Memory B cell (primary cell): ENCODE results near the gene DNASE1L3.

Experiments used
- ATAC-seq: fragments of 150-1000 bp; cut with Tn5 transposase; 2 replicates; pipeline ENCODE4 v1.10.0; 2021; ENCODE audit warnings: low read depth, mild to moderate bottlenecking, moderate library complexity
- DNase-seq, 2 donors: peaks; one replicate each; pipeline ENCODE4 v3.0.0; 2022; ENCODE audit warnings: low spot score in 2 of 2
- H3K27ac Mint-ChIP-seq: one replicate; pipeline ENCODE4 v1.8.0; 2022; ENCODE audit warnings: mild to moderate bottlenecking, moderate library complexity, mixed read lengths
- H3K27me3 Mint-ChIP-seq: one replicate; pipeline ENCODE4 v1.8.0; 2022; ENCODE audit warnings: mixed read lengths
- H3K36me3 Mint-ChIP-seq: one replicate; pipeline ENCODE4 v1.8.0; 2022; ENCODE audit warnings: mild to moderate bottlenecking, mixed read lengths
- H3K4me1 Mint-ChIP-seq: one replicate; pipeline ENCODE4 v1.8.0; 2022; ENCODE audit warnings: mixed read lengths
- H3K4me3 Mint-ChIP-seq: one replicate; pipeline ENCODE4 v1.8.0; 2022; ENCODE audit warnings: mild to moderate bottlenecking, moderate library complexity, mixed read lengths
- H3K9me3 Mint-ChIP-seq: one replicate; pipeline ENCODE4 v1.8.0; 2022; ENCODE audit warnings: mixed read lengths

Gene DNASE1L3

DNA sequence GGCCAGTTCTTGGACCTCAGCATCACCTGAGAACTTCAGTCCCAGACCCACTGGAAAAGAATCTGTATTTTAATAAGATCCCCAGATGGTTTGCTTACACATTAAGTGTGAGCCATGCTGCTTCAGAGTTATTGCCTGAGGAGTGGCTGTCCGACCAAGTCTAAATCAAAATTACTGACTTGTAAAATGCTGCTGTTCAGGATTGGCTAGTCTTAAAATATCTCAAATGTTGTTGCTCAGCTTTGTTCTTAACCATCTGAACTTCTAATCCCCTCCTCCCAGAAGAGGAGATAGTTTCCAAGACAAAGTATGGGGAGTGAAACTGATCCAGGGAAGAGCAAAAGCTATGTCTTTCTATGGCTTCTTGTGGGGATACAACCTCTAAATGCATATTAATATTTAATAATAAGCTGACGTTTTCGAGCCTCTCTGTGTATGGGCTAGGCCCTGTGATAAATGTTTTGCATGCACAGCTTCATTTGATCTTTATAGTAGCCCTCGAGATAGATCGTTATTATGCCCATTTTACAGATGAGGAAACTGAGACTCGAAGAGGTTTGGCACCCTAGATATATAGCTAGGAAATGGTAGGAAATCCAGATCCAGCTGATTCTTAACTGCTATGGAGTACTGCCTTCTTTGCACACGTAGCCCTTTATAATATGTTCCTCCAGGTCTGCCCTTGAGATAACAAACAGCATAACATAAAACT, 52.2 kb downstream of the DNASE1L3 start:
- H3K36me3 Mint-ChIP-seq, result peaks cover 34% of the 10 kb centered on the region
- no peaks in the 10 kb centered on the region for H3K27me3 Mint-ChIP-seq
- no peaks in the 10 kb centered on the region for H3K9me3 Mint-ChIP-seq
- H3K4me1 Mint-ChIP-seq, result no peaks in the 10 kb centered on the region
- no peak for DNase-seq
- no peak overlapping the region for H3K4me3 Mint-ChIP-seq
- H3K27ac Mint-ChIP-seq, result no peak overlapping the region
- no peak for ATAC-seq

DNA sequence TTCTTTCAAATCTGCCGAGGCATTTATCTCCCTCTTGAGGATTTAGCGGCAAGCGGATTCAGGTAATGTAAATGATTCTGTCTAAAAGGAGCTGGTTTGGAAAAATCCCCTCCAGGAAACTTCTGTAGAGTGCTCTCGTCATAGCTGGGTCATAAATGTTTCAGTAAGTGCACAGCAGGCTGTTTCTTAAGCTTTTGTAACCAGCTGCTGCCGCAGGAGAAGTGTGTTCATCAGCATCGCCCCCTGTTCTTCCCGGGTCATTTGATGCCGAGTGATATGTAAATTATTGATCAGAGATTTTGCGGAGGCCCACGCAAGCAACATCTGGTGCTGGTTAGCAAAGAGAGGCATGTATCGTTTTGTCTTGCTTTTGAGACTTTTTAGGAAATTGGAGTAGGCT, 53.1 kb downstream of the DNASE1L3 start:
- no peak overlapping the region for H3K4me3 Mint-ChIP-seq
- peaks cover 33% of the 10 kb centered on the region for H3K36me3 Mint-ChIP-seq
- no peaks in the 10 kb centered on the region for H3K27me3 Mint-ChIP-seq
- no peaks in the 10 kb centered on the region for H3K4me1 Mint-ChIP-seq
- ATAC-seq (no peak), DNase-seq (no peak)
- H3K27ac Mint-ChIP-seq, result no peak overlapping the region
- H3K9me3 Mint-ChIP-seq, result no peaks in the 10 kb centered on the region

- ATAC-seq, result no peak
- no peaks in the 10 kb centered on the region for H3K9me3 Mint-ChIP-seq
- H3K4me3 Mint-ChIP-seq, result no peak overlapping the region
- DNase-seq, result no peak
- no peaks in the 10 kb centered on the region for H3K4me1 Mint-ChIP-seq
- H3K27me3 Mint-ChIP-seq, result no peaks in the 10 kb centered on the region
- H3K27ac Mint-ChIP-seq, result no peak overlapping the region
- peaks cover 30% of the 10 kb centered on the region for H3K36me3 Mint-ChIP-seq
These were observed 54.9 kb downstream of the DNASE1L3 start for GRCh38 chr3:58155838-58156237.

DNA sequence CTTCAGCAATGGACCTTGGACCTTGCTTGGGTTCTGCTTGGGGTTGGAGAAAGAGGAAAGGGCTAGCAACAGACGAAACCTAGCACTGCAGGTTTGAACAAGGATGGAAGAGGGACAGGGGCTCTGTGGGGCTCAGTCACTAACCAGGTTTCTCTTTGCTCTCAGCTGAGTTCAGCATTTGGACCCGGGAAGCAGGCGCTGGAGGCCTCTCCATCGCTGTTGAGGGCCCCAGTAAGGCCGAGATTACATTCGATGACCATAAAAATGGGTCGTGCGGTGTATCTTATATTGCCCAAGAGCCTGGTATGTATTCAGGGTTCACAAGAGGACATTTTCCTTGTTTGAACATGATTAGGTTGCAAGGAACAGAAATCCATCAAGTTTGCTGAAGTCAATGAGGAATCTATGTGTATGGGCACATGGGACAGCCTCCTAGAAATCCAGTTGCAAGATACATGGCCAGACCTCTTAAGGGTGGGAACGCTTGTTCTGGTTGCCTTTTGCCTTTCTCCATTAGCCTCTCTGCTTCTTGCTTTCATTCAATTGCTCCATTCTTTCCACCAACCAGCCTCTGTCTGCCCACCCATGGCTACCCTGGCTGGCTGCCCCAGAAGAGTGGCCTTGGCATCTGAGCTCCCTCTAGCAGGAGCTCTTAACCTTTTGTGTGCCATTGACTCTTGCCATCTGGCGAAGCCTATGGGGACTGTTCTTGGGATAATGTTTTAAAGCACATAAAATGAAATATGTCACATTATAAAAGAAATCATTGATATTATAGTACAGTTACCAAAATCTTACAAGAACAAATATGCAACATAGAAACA, 55.9 kb downstream of the DNASE1L3 start:
- no peaks in the 10 kb centered on the region for H3K27me3 Mint-ChIP-seq
- H3K9me3 Mint-ChIP-seq, result no peaks in the 10 kb centered on the region
- peaks cover 25% of the 10 kb centered on the region for H3K36me3 Mint-ChIP-seq
- no peak for DNase-seq
- H3K4me3 Mint-ChIP-seq, result no peak overlapping the region
- no peaks in the 10 kb centered on the region for H3K4me1 Mint-ChIP-seq
- ATAC-seq, result no peak
- no peak overlapping the region for H3K27ac Mint-ChIP-seq

DNA sequence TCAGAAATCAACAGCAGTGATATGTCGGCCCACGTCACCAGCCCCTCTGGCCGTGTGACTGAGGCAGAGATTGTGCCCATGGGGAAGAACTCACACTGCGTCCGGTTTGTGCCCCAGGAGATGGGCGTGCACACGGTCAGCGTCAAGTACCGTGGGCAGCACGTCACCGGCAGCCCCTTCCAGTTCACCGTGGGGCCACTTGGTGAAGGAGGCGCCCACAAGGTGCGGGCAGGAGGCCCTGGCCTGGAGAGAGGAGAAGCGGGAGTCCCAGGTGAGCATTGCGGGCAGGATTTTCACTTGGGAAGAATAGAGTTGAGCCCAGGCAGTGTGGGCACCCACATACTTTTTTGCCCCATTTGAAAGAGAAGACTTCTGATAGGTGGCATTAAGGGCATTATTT, 57.4 kb downstream of the DNASE1L3 start:
- no peak overlapping the region for H3K27ac Mint-ChIP-seq
- peaks cover 35% of the 10 kb centered on the region for H3K36me3 Mint-ChIP-seq
- no peak for ATAC-seq
- H3K27me3 Mint-ChIP-seq, result no peaks in the 10 kb centered on the region
- H3K4me1 Mint-ChIP-seq, result no peaks in the 10 kb centered on the region
- no peak for DNase-seq
- no peaks in the 10 kb centered on the region for H3K9me3 Mint-ChIP-seq
- no peak overlapping the region for H3K4me3 Mint-ChIP-seq

DNA sequence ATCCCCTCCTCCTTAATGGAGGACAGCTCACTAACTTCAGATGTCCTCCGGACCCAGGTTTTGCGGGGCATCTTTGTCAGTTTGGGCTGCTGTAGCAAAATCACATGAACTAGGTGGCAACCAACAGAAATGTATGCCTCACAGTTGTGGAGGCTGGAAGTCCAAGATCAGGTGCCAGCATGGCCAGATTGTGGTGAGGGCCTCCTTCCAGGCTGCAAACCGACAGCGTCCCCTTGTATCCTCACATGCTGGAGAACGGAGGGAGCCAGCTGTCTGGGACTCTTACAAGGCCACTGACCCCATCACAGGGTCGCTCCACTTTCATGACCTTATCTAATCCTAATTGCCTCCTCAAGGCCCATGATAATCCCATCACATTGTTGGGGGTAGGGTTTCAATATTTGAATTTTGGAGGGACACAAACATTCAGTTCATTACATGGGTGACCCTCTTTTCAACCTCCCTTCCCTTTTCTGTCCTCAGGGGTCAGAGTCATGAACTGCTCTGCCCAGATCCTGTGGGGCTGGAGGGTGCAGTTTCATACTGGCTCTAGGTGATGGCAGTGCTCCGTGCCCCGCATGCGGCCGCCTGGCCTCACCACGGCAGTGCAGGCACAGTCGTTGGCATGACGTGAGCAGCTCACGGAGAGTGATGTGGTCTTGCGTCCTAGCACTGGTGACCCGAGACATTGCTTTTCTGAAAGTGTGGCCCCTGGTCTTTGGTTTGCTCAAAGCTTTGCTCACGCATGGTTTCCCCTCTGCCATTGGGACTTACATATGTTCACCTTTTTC, 58.4 kb downstream of the DNASE1L3 start:
- Mint-ChIP-seq H3K9me3 (no peaks in the 10 kb centered on the region), H3K4me1 (no peaks in the 10 kb centered on the region), H3K4me3 (no peak overlapping the region), H3K36me3 (peaks cover 38% of the 10 kb centered on the region), H3K27ac (no peak overlapping the region), H3K27me3 (no peaks in the 10 kb centered on the region)
- ATAC-seq, result no peak
- no peak for DNase-seq

- no peaks in the 10 kb centered on the region for H3K27me3 Mint-ChIP-seq
- no peak overlapping the region for H3K27ac Mint-ChIP-seq
- ATAC-seq (no peak), DNase-seq (no peak)
- H3K4me3 Mint-ChIP-seq, result no peak overlapping the region
- H3K9me3 Mint-ChIP-seq, result no peaks in the 10 kb centered on the region
- no peaks in the 10 kb centered on the region for H3K4me1 Mint-ChIP-seq
- H3K36me3 Mint-ChIP-seq, result peaks cover 40% of the 10 kb centered on the region
These were observed 59.1 kb downstream of the DNASE1L3 start for GRCh38 chr3:58151637-58152036.

GRCh38 chr3:58150810-58151199, 60.0 kb downstream of the DNASE1L3 start:
- Mint-ChIP-seq H3K9me3 (no peaks in the 10 kb centered on the region), H3K36me3 (peaks cover 45% of the 10 kb centered on the region), H3K4me1 (no peaks in the 10 kb centered on the region), H3K27ac (no peak overlapping the region), H3K4me3 (no peak overlapping the region), H3K27me3 (no peaks in the 10 kb centered on the region)
- DNase-seq (no peak), ATAC-seq (no peak)

DNA sequence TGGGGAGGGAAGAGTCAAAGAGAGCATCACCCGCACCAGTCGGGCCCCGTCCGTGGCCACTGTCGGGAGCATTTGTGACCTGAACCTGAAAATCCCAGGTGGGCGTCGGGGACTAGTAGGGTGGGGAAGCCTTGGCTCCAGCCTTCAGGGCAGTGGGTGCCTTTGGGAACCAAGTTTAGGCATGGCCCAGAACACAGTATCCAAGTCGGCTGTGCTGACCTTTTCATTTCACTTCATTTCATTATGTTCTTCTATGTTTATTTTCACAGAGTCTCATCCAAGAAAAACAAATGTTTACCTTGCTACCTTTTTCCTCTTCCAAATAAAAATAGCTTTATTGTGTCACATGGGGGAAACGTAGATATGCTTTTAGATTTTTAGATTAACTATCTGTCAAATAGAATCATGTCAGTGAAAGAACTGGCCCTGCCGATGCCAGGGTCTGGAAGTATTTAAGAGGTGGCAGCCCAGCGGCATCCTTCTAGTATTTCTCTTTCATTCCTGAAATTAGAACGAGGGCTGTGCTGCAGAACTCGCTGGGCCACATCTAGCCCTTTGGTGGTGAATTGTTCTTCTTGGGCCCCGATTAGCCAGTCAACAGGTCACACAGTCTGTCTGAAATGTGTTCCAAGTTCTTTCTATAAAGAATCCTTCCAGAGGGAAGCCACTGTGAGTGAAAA, 60.5 kb downstream of the DNASE1L3 start:
- Mint-ChIP-seq H3K4me3 (no peak overlapping the region), H3K4me1 (no peaks in the 10 kb centered on the region), H3K36me3 (peaks cover 45% of the 10 kb centered on the region), H3K27me3 (no peaks in the 10 kb centered on the region), H3K27ac (no peak overlapping the region), H3K9me3 (no peaks in the 10 kb centered on the region)
- DNase-seq (no peak), ATAC-seq (no peak)

DNA sequence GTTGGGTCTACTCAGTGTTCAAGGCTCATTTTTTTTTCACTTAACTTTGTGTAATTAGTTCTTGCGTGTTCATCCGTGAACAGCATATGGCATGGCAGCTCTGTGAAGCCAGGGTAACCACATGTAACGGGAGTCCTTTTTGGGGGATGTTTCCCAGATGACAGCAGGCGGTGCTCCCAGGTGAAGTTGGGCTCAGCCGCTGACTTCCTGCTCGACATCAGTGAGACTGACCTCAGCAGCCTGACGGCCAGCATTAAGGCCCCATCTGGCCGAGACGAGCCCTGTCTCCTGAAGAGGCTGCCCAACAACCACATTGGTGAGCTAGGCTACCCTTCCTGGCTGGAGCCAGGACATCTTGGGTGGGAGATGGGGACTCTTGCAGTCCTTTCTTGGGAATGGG, 62.7 kb downstream of the DNASE1L3 start:
- ATAC-seq (no peak), DNase-seq (no peak)
- H3K9me3 Mint-ChIP-seq, result no peaks in the 10 kb centered on the region
- H3K4me3 Mint-ChIP-seq, result no peak overlapping the region
- no peak overlapping the region for H3K27ac Mint-ChIP-seq
- H3K27me3 Mint-ChIP-seq, result no peaks in the 10 kb centered on the region
- peaks cover 39% of the 10 kb centered on the region for H3K36me3 Mint-ChIP-seq
- H3K4me1 Mint-ChIP-seq, result no peaks in the 10 kb centered on the region

GRCh38 chr3:58144478-58145325, 66.1 kb downstream of the DNASE1L3 start:
- Mint-ChIP-seq H3K36me3 (peaks cover 49% of the 10 kb centered on the region), H3K27ac (no peak overlapping the region), H3K27me3 (no peaks in the 10 kb centered on the region), H3K9me3 (no peaks in the 10 kb centered on the region), H3K4me3 (no peak overlapping the region), H3K4me1 (no peaks in the 10 kb centered on the region)
- ATAC-seq, result no peak
- DNase-seq, result no peak

- Mint-ChIP-seq H3K36me3 (peaks cover 44% of the 10 kb centered on the region), H3K27me3 (no peaks in the 10 kb centered on the region), H3K4me3 (no peak overlapping the region), H3K4me1 (peaks cover 2% of the 10 kb centered on the region), H3K27ac (no peak overlapping the region), H3K9me3 (no peaks in the 10 kb centered on the region)
- no peak for DNase-seq
- ATAC-seq, result no peak
These were observed 67.2 kb downstream of the DNASE1L3 start for GRCh38 chr3:58143417-58144055.
